Stimulated activated CD4-positive, alpha-beta T cell treated with anti-CD3 and anti-CD28 coated beads, Interleukin-4, amount 100 ng/mL, for 1 hour (primary cell): ENCODE results near the gene HOXA3.

Source experiments
- DNase-seq: peaks from one replicate; pipeline ENCODE4 v3.0.0-alpha.2; 2020

The HOXA3 gene

GRCh38 chr7:27079234-27079975 lies 73.0 kb downstream of the HOXA3 start:
- DNase-seq, result no peak

- no peak for DNase-seq
Measured at GRCh38 chr7:27078616-27079233, 73.7 kb downstream of the HOXA3 start.

GRCh38 chr7:27073076-27073475 lies 79.3 kb downstream of the HOXA3 start:
- no peak for DNase-seq

- DNase-seq, result no peak
Measured at GRCh38 chr7:27071622-27072390, 80.6 kb downstream of the HOXA3 start.

DNA sequence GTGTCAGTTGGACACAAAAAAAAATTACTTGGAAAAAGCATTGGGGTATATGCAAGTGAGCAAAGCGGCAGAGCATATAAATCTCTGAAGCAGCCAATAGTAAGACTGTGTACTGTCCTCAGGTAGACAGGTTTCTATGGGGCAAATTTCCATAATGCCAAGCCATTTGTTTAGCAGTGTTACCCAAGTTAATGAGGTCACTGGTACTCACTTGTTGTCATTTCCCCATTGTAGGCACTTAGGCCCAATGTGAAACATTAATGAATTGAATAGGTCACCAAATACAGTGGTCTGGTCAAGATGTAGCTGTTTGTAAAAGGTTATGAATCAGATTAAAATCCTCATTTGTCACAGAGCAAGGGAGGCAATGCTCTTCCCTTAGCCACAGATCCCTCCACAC lies 84.1 kb downstream of the HOXA3 start:
- DNase-seq, result no peak

DNA sequence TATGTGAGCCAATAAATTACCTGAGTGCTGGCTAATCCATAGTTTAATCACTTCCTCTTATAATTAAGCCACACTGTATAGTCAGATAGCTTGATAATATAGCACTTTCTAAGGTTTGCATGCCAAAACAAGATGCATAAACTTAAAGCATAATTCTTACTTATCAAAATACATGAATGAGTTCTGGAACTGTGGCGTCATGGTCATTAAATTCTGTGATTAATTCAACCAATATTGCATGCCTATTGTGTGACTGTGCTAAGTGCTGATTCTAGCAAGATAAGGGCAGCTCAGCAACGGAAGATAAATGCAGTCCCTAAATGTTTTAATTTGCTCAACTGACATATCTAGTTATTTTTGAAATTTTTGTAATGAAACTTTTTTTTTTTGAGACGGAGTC lies 86.2 kb downstream of the HOXA3 start:
- no peak for DNase-seq

GRCh38 chr7:27065709-27066108 lies 86.7 kb downstream of the HOXA3 start:
- DNase-seq, result no peak

- DNase-seq, result no peak
Measured at GRCh38 chr7:27064661-27065060, 87.7 kb downstream of the HOXA3 start.

DNA sequence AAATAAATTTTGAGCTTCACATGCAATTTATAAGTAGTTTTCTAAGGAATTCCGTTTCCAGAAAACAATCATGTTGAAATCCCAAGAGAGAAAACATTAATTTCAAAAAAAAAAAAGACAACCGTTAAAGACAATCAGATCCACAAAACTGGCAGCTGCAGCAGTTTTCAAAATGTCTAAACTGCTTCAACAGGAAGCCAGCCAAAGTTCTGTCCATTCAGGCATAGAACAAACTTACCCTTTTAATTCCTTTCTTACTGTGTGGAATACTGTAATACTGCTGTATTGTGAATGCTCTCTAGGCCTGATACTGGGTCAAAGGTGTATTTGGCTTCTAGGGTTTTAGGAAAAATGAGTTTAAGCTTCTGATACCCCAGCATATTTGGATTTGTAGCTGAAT lies 88.2 kb downstream of the HOXA3 start:
- no peak for DNase-seq

DNA sequence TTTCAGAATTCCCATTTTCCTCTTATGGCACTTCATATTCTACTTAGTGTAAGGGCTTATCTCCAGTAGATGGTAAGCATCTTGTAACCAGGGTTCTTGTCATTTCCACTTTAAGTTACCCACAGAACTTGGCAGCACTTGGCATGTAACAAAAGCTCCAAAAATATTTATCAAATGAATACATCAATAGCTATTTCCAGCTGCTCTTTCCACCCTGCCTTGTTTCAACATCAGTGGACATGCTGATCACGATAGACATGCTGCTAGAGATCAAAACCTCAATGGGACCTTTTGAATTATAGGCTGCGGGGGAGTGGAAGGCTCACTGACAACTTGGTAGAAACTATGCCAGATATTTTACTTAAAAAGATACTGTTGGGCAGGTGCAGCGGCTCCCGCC lies 89.4 kb downstream of the HOXA3 start:
- DNase-seq, result no peak
